K562 (cell line): ENCODE results near the gene GMPR2. TPM values are rescaled to one million over a fixed set of nuclear protein-coding genes. Genes with fewer than 3 reads are reported as not detected.

ENCODE experiments used
- ATAC-seq: fragments of 200-7000 bp; cut with Tn5 transposase; 3 replicates; pipeline ENCODE4 v1.9.1; 2020; ENCODE audit warnings: moderate library complexity
- BruUV-seq: library from RNA; stranded (reverse); fragments of 400-500 nt; replicated peaks from 2 replicates; lab custom pipeline; 2021; lab: Mats Ljungman, UMichigan
- CTCF ChIA-PET: fragments of 300-600 bp; formaldehyde crosslinking; extraction: SDS; loops from one replicate; lab custom pipeline; 2021; ENCODE audit warnings: low intra/inter-chr PET ratio; lab: Yijun Ruan, JAX
- POLR2A ChIA-PET: fragments of 300-600, 350-650 bp; sonication (Branson Sonifier 250); formaldehyde crosslinking; extraction: SDS; loops from one replicate; lab custom pipeline; 2021; ENCODE audit warnings: antibody characterized with exemption, inconsistent platforms; lab: Yijun Ruan, JAX
- DNase-seq, 4 experiments: peaks; one replicate each; pipeline versions ENCODE4 v3.0.0 to v3.0.0-alpha.2; 2011 to 2018; ENCODE audit warnings: low spot score in 3 of 4, mixed read lengths in 3 of 4; ENCODE audit errors: extremely low read depth in 1 of 4
- FAIRE-seq: peaks from 2 replicates; lab custom pipeline; 2011; peaks lifted over from hg19 to GRCh38; lab: Jason Lieb, UNC
- H2AFZ ChIP-seq: 2 replicates; pipeline ENCODE4 v1.6.0; 2011; ENCODE audit warnings: low read depth, low read length, control low read depth, inconsistent platforms
- H3K27ac ChIP-seq: fragments of 200-600 bp; 3 replicates; pipeline ENCODE4 v1.8.0; 2011; ENCODE audit warnings: low read depth, mild to moderate bottlenecking, control low read depth, inconsistent platforms, low read length, moderate library complexity, mixed read lengths; ENCODE audit errors: extremely low read depth
- H3K27me3 ChIP-seq, 2 experiments: fragments of 300-600 bp in 1 of 2; 2 replicates in 1 of 2; 3 replicates in 1 of 2; pipeline versions ENCODE4 v1.6.0 to v1.8.0; 2011; ENCODE audit warnings: inconsistent platforms in 2 of 2, low read length in 2 of 2, mild to moderate bottlenecking in 1 of 2, mixed read lengths in 1 of 2, moderate library complexity in 1 of 2; ENCODE audit not compliant: control insufficient read depth in 2 of 2, insufficient read depth in 2 of 2
- H3K36me3 ChIP-seq: fragments of 300-600 bp; 3 replicates; pipeline ENCODE4 v1.8.0; 2011; ENCODE audit warnings: mild to moderate bottlenecking, low read length, inconsistent platforms; ENCODE audit not compliant: control insufficient read depth, insufficient read depth
- H3K4me1 ChIP-seq, 2 experiments: fragments of 200-600 bp in 1 of 2; replicated peaks in 1 of 2; 2 replicates in 1 of 2; 3 replicates in 1 of 2; pipeline versions ENCODE4 v1.5.1 to v1.8.0; 2011; ENCODE audit warnings: inconsistent platforms in 2 of 2, low read length in 2 of 2, mild to moderate bottlenecking in 1 of 2, mixed read lengths in 1 of 2, moderate library complexity in 1 of 2; ENCODE audit not compliant: control insufficient read depth in 2 of 2, insufficient read depth in 2 of 2
- H3K4me2 ChIP-seq: 2 replicates; pipeline ENCODE4 v1.6.1; 2011; ENCODE audit warnings: low read length, control low read depth, inconsistent platforms, mixed read lengths; ENCODE audit not compliant: insufficient read depth
- H3K4me3 ChIP-seq: fragments of 200-600 bp; sonication (generic), shearing (Covaris generic); 2 replicates; pipeline ENCODE4 v1.5.1; 2016; ENCODE audit warnings: control low read depth, inconsistent platforms
- H3K79me2 ChIP-seq: fragments of 200-600 bp; 3 replicates; pipeline ENCODE4 v1.8.0; 2011; ENCODE audit warnings: low read length, inconsistent platforms; ENCODE audit not compliant: control insufficient read depth, insufficient read depth
- H3K9ac ChIP-seq, 2 experiments: 2 replicates each; pipeline versions ENCODE4 v1.6.0 to v1.6.1; 2011; ENCODE audit warnings: low read depth in 2 of 2, low read length in 2 of 2, control low read depth in 1 of 2, inconsistent platforms in 1 of 2, mild to moderate bottlenecking in 1 of 2, mixed read lengths in 1 of 2; ENCODE audit not compliant: insufficient read depth in 1 of 2
- H3K9me1 ChIP-seq: one replicate; pipeline ENCODE4 v1.6.0; 2011; ENCODE audit warnings: inconsistent platforms, mild to moderate bottlenecking, low read length, moderate library complexity; ENCODE audit not compliant: control insufficient read depth, insufficient read depth
- H3K9me3 ChIP-seq: replicated peaks from 2 replicates; pipeline ENCODE4 v1.5.1; 2011; ENCODE audit warnings: low read depth, low read length, inconsistent platforms; ENCODE audit not compliant: control insufficient read depth, insufficient read depth
- H4K20me1 ChIP-seq: replicated peaks from 2 replicates; pipeline ENCODE4 v1.6.1; 2011; ENCODE audit warnings: low read length, inconsistent platforms, mixed read lengths; ENCODE audit not compliant: control insufficient read depth, insufficient read depth
- CEBPB ChIP-seq: fragments of 450-650 bp; IDR thresholded peaks from 2 replicates; pipeline ENCODE4 v1.6.1; 2016; ENCODE audit warnings: missing genetic modification characterization, missing compliant biosample characterization
- CGGBP1 ChIP-seq: fragments of 250-450 bp; sonication (Bioruptor Pico); IDR thresholded peaks from 2 replicates; pipeline ENCODE4 v1.9.0; 2021; ENCODE audit warnings: mild to moderate bottlenecking
- CREB1 ChIP-seq, 2 experiments: sonication (generic) in 1 of 2; formaldehyde crosslinking in 1 of 2; IDR thresholded peaks; 2 replicates each; pipeline versions ENCODE4 v1.6.1 to v1.8.0; 2012 to 2022; ENCODE audit warnings: inconsistent platforms in 1 of 2, mild to moderate bottlenecking in 1 of 2, missing genetic modification reagents in 1 of 2, moderate library complexity in 1 of 2
- HBP1 ChIP-seq: fragments of 450-650 bp; formaldehyde crosslinking; IDR thresholded peaks from 2 replicates; pipeline ENCODE4 v1.4.0; 2022; ENCODE audit warnings: missing genetic modification characterization
- HIVEP1 ChIP-seq: fragments of 250-450 bp; sonication (Bioruptor Pico); IDR thresholded peaks from 2 replicates; pipeline ENCODE4 v1.4.0; 2020; ENCODE audit warnings: mild to moderate bottlenecking
- JUND ChIP-seq, 2 experiments: IDR thresholded peaks; 2 replicates in 1 of 2; 3 replicates in 1 of 2; pipeline ENCODE4 v1.6.1; 2011; ENCODE audit warnings: borderline replicate concordance in 2 of 2, low read depth in 2 of 2, low read length in 2 of 2, improper control_type of control experiment in 1 of 2, missing biosample characterization in 1 of 2, missing genetic modification characterization in 1 of 2, missing genetic modification reagents in 1 of 2
- LARP7 ChIP-seq: fragments of 450-650 bp; IDR thresholded peaks from 2 replicates; pipeline ENCODE4 v1.6.1; 2016
- PML ChIP-seq: IDR thresholded peaks from 2 replicates; pipeline ENCODE4 v1.6.1; 2012; ENCODE audit warnings: low read length, inconsistent platforms
- RBM14 ChIP-seq: fragments of 200-400 bp; formaldehyde crosslinking; IDR thresholded peaks from 2 replicates; pipeline ENCODE4 v1.6.1; 2018; ENCODE audit warnings: low read depth, mild to moderate bottlenecking, low read length, moderate library complexity, borderline replicate concordance; ENCODE audit not compliant: insufficient read depth
- RBM22 ChIP-seq: fragments of 200-400 bp; formaldehyde crosslinking; IDR thresholded peaks from 2 replicates; pipeline ENCODE4 v1.6.1; 2018; ENCODE audit warnings: low read length, low read depth; ENCODE audit not compliant: poor library complexity, severe bottlenecking
- SNRNP70 ChIP-seq: fragments of 200-400 bp; formaldehyde crosslinking; optimal IDR thresholded peaks from 2 replicates; pipeline ENCODE3; 2017; ENCODE audit warnings: low read depth, low read length
- ZNF121 ChIP-seq: sonication (generic); formaldehyde crosslinking; conservative IDR thresholded peaks from 2 replicates; pipeline ENCODE4 v1.8.0; 2022; ENCODE audit warnings: missing genetic modification reagents
- ZNF695 ChIP-seq: fragments of 450-650 bp; formaldehyde crosslinking; IDR thresholded peaks from 2 replicates; pipeline ENCODE4 v1.4.0; 2020; ENCODE audit warnings: mild to moderate bottlenecking, moderate library complexity
- WGBS: fragments of 100-300 bp; shearing (Covaris generic); methylation state at CpG from one replicate; pipeline ENCODE4 v1.1.6; 2016; ENCODE audit warnings: low coverage, mixed read lengths; ENCODE audit not compliant: insufficient coverage; ENCODE audit errors: missing lambda C conversion rate; 5-methylcytosine and 5-hydroxymethylcytosine counted together
- in situ Hi-C: fragments of 300-500 bp; cut with MboI; formaldehyde crosslinking; loops from 4 replicates; pipeline ENCODE4 v1.15.0; 2018; ENCODE audit warnings: inconsistent platforms, mixed read lengths
- intact Hi-C: fragments of 100-400 bp; cut with micrococcal nuclease; formaldehyde crosslinking; loops from 2 replicates; pipeline ENCODE4 v1.14.2; 2022
- polyA plus RNA-seq, 8 experiments: library from polyadenylated mRNA; depleted of rRNA in 4 of 8; stranded (reverse) in 5 of 8; unstranded in 3 of 8; fragments of >200 nt; fragmentation: Nextera tagmentation in 2 of 8; fragmentation: Illumina TruSeq in 1 of 8; extraction: Ambion mirVana in 2 of 8; extraction: Trizol in 1 of 8; gene quantifications; 2 replicates each; pipeline versions ENCODE4 v1.2.1 to v1.2.3, GENCODE V29; 2011 to 2014; ENCODE audit warnings: inconsistent platforms in 1 of 8, missing spikeins in 1 of 8
- total RNA-seq, 7 experiments: library from RNA; depleted of rRNA in 6 of 7; stranded (reverse); fragments of >200 nt in 6 of 7; fragmentation: Illumina TruSeq in 2 of 7; extraction: Trizol in 2 of 7; gene quantifications; 2 replicates each; pipeline versions ENCODE4 v1.2.1 to v1.2.3, GENCODE V29; 2011 to 2021; ENCODE audit warnings: low replicate concordance in 1 of 7
- TF ChIP-seq, protein P1 (sequence below): fragments of 450-650 bp; IDR thresholded peaks from 2 replicates; pipeline ENCODE4 v1.6.1; 2016; ENCODE audit warnings: low read depth

Gene GMPR2
- total and polyA plus RNA-seq, 9 of the 15 experiments (the other 6 are each of a cell fraction or from before 2014, with no cell fraction given), result 26.4 to 67.4 (median 36.3) TPM

DNA sequence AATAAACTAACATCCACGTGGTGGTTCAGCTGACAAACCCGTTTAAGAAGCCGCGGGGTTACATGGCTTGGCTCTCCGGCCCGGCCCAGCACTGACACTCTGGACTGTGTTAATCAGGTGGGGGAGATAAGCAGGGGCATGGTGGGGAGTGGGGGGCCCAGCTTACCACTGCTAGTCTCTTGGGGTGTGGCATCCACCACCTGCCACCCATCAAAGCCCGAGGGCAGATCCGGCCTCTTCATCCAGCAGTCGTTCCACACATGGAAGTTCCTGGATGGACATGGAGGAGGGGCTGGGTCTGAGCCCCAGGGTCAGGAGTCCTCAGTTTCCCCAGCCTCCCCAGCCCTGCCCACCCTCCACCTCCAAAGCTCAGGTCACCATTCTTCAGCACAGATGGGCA lies 25.4 kb downstream of the GMPR2 start:
- Histone ChIP-seq H2AFZ (no peak overlapping the region), H3K9ac (no peak overlapping the region), H3K9me3 (no peaks in the 10 kb centered on the region), H3K4me3 (no peak overlapping the region), H3K27me3 (no peaks in the 10 kb centered on the region), H3K36me3 (no peaks in the 10 kb centered on the region; the same call in 1 of the 3 replicates), H3K4me1 (peaks cover 22 to 66% of the 10 kb centered on the region in 2 experiments; a peak in 4 of 5 replicates), H3K27ac (no peak overlapping the region), H3K4me2 (no peak overlapping the region), H3K9me1 (no peaks in the 10 kb centered on the region), H3K79me2 (no peaks in the 10 kb centered on the region), H4K20me1 (no peaks in the 10 kb centered on the region)
- FAIRE-seq, result no peak
- ChIA-PET POLR2A (no interaction called here), CTCF (no interaction called here)
- in situ Hi-C loops (no loop called here), intact Hi-C loops (no loop called here)
- no peak for DNase-seq
- no TSS peak for BruUV-seq
- ATAC-seq, result no peak
- 73% methylated on average over 6 of the region's 9 CpGs for WGBS
- TF ChIP-seq LARP7 (no peak), PML (no peak), CGGBP1 (no peak), ZNF695 (no peak), SNRNP70 (no peak), CREB1 (IDR thresholded peaks at IDR 0.05) (no peak), CREB1 (CRISPR knock-in tag; IDR thresholded peaks at IDR 0.05) (no peak), HIVEP1 (no peak), RBM22 (no peak), JUND (IDR thresholded peaks at IDR 0.05; ENCODE audit: borderline replicate concordance, low read depth, low read length) (no peak), JUND (tag; IDR thresholded peaks at IDR 0.05; ENCODE audit: borderline replicate concordance, low read depth, low read length) (no peak), CEBPB (no peak), RBM14 (no peak), HBP1 (CRISPR knock-in tag) (no peak), ZNF121 (CRISPR knock-in tag) (no peak)
- TF ChIP-seq, protein P1, sequence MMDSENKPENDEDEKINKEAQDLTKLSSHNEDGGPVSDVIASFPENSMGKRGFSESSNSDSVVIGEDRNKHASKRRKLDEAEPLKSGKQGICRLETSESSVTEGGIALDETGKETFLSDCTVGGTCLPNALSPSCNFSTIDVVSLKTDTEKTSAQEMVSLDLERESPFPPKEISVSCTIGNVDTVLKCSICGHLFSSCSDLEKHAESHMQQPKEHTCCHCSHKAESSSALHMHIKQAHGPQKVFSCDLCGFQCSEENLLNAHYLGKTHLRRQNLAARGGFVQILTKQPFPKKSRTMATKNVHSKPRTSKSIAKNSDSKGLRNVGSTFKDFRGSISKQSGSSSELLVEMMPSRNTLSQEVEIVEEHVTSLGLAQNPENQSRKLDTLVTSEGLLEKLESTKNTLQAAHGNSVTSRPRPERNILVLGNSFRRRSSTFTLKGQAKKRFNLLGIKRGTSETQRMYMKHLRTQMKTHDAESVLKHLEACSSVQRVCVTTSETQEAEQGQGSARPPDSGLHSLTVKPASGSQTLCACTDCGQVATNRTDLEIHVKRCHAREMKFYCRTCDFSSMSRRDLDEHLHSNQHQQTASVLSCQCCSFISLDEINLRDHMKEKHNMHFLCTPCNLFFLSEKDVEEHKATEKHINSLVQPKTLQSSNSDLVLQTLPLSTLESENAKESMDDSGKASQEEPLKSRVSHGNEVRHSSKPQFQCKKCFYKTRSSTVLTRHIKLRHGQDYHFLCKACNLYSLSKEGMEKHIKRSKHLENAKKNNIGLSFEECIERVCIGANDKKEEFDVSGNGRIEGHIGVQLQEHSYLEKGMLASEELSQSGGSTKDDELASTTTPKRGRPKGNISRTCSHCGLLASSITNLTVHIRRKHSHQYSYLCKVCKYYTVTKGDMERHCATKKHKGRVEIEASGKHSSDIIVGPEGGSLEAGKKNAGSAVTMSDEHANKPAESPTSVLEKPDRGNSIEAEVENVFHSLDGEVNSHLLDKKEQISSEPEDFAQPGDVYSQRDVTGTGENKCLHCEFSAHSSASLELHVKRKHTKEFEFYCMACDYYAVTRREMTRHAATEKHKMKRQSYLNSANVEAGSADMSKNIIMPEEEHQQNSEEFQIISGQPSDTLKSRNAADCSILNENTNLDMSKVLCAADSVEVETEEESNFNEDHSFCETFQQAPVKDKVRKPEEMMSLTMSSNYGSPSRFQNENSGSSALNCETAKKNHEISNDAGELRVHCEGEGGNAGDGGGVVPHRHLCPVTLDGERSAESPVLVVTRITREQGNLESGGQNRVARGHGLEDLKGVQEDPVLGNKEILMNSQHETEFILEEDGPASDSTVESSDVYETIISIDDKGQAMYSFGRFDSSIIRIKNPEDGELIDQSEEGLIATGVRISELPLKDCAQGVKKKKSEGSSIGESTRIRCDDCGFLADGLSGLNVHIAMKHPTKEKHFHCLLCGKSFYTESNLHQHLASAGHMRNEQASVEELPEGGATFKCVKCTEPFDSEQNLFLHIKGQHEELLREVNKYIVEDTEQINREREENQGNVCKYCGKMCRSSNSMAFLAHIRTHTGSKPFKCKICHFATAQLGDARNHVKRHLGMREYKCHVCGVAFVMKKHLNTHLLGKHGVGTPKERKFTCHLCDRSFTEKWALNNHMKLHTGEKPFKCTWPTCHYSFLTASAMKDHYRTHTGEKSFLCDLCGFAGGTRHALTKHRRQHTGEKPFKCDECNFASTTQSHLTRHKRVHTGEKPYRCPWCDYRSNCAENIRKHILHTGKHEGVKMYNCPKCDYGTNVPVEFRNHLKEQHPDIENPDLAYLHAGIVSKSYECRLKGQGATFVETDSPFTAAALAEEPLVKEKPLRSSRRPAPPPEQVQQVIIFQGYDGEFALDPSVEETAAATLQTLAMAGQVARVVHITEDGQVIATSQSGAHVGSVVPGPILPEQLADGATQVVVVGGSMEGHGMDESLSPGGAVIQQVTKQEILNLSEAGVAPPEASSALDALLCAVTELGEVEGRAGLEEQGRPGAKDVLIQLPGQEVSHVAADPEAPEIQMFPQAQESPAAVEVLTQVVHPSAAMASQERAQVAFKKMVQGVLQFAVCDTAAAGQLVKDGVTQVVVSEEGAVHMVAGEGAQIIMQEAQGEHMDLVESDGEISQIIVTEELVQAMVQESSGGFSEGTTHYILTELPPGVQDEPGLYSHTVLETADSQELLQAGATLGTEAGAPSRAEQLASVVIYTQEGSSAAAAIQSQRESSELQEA, result no peak
